ENCODE measurements around the gene TMEM131.

TMEM131 gene

GRCh38 chr2:97812931-97813330 lies 182.8 kb downstream of the TMEM131 start:
- ATAC-seq (no peak), DNase-seq (no peak)

GRCh38 chr2:97808816-97809215 lies 186.9 kb downstream of the TMEM131 start:
- DNase-seq = no peak
- no peak for ATAC-seq

- DNase-seq = peak; percentile 83
- ATAC-seq = peak; percentile 98
These were observed 188.8 kb downstream of the TMEM131 start for GRCh38 chr2:97806738-97807618.

- no peak for ATAC-seq
- DNase-seq = no peak
These were observed 190.0 kb downstream of the TMEM131 start for GRCh38 chr2:97805776-97806175.

GRCh38 chr2:97801028-97801427 lies 194.7 kb downstream of the TMEM131 start:
- no peak for DNase-seq
- ATAC-seq = no peak

GRCh38 chr2:97798416-97798815 lies 197.3 kb downstream of the TMEM131 start:
- ATAC-seq (no peak), DNase-seq (no peak)

- no peak for DNase-seq
- ATAC-seq = no peak
These were observed 198.4 kb downstream of the TMEM131 start for GRCh38 chr2:97797355-97797754.

- no peak for ATAC-seq
- DNase-seq = no peak
These were observed 199.2 kb downstream of the TMEM131 start for GRCh38 chr2:97796465-97797126.

- ATAC-seq = no peak
- DNase-seq = no peak
These were observed 203.3 kb downstream of the TMEM131 start for GRCh38 chr2:97792416-97792815.

GRCh38 chr2:97788986-97789644 lies 206.6 kb downstream of the TMEM131 start:
- no peak for ATAC-seq

GRCh38 chr2:97785818-97786217 lies 209.9 kb downstream of the TMEM131 start:
- ATAC-seq = no peak

More at GRCh38 chr2:97788986-97789644, 206.6 kb downstream of the TMEM131 start:
- no peak for DNase-seq

GRCh38 chr2:97784953-97785352 lies 210.8 kb downstream of the TMEM131 start:
- no peak for ATAC-seq
- no peak for DNase-seq

More at GRCh38 chr2:97785818-97786217, 209.9 kb downstream of the TMEM131 start:
- DNase-seq = no peak

GRCh38 chr2:97781981-97782380 lies 213.8 kb downstream of the TMEM131 start:
- ATAC-seq (no peak), DNase-seq (no peak)

GRCh38 chr2:97779141-97779540 lies 216.6 kb downstream of the TMEM131 start:
- ATAC-seq (no peak), DNase-seq (no peak)

- DNase-seq (no peak), ATAC-seq (no peak)
These were observed 220.7 kb downstream of the TMEM131 start for GRCh38 chr2:97775074-97775473.

GRCh38 chr2:97774425-97774824 lies 221.3 kb downstream of the TMEM131 start:
- ATAC-seq = no peak
- DNase-seq = no peak

- ATAC-seq (no peak), DNase-seq (no peak)
These were observed 225.3 kb downstream of the TMEM131 start for GRCh38 chr2:97770445-97770844.

- DNase-seq = no peak
- no peak for ATAC-seq
These were observed 226.0 kb downstream of the TMEM131 start for GRCh38 chr2:97769711-97770110.

GRCh38 chr2:97769308-97769707 lies 226.4 kb downstream of the TMEM131 start:
- no peak for DNase-seq
- no peak for ATAC-seq

GRCh38 chr2:97766567-97766966 lies 229.2 kb downstream of the TMEM131 start:
- ATAC-seq (no peak), DNase-seq (no peak)

GRCh38 chr2:97765933-97766332 lies 229.8 kb downstream of the TMEM131 start:
- ATAC-seq = no peak
- no peak for DNase-seq

GRCh38 chr2:97764559-97765263 lies 231.0 kb downstream of the TMEM131 start:
- no peak for ATAC-seq
- DNase-seq = no peak
